Measurements from ENCODE around the gene ZNF600. TPM values are rescaled to one million over a fixed set of nuclear protein-coding genes. Genes with fewer than 3 reads are reported as not detected.
"Not testable (repeated sequence)": the region's sequence is repeated elsewhere in the genome, so short reads cannot be mapped to it uniquely, and the experiment has no call there.

The ZNF600 gene
- total RNA-seq, 1 experiment from 2014 or later = 35.3 TPM

DNA sequence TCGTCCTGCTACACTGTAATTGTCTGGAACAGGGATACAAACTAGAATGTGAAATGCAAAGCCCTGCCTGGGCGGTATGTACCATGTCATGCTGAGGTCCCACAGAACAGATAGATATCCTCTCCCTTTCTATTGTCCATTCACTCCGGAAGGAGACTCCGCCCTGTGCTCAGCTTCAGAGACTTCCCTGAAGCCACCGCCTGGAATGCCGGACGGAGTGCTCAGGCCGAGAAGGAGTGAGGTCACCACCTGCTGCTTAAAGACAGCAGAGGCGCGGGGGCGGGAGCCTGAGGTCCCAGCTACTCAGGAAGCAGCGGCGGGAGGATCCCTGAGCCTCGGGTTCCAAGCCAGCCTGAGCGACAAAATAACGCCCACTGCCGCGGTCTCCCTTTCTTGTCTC is 50.9 kb downstream of the ZNF600 start:
- Histone ChIP-seq H2AFZ (ENCODE audit: low read length) (peak overlapping the region; percentile 89; the same call in 1 of the 2 replicates), H3K9me2 (replicated peaks; ENCODE audit: insufficient read depth, low read length) (no peaks in the 10 kb centered on the region), H3K4me2 (ENCODE audit: low read depth, low read length, poor library complexity, severe bottlenecking) (peak overlapping the region; percentile 98), H3K4me1 (ENCODE audit: low read length) (peaks cover 20% of the 10 kb centered on the region), H3K4me3 (ENCODE audit: low read length) (no peak overlapping the region), H3K9me3 (ENCODE audit: low read length) (no peaks in the 10 kb centered on the region; the same call in 1 of the 2 replicates), H3K36me3 (ENCODE audit: insufficient read depth, low read length) (peaks cover 21% of the 10 kb centered on the region), H3K27me3 (ENCODE audit: low read length) (no peaks in the 10 kb centered on the region), H3K9ac (ENCODE audit: low read length) (no peak overlapping the region; the same call in 1 of the 2 replicates), H3K79me2 (ENCODE audit: low read length) (peaks cover 40% of the 10 kb centered on the region), H3K27ac (ENCODE audit: low read length) (no peak overlapping the region), H4K20me1 (ENCODE audit: insufficient read depth, low read depth, low read length) (no peaks in the 10 kb centered on the region)
- DNase-seq = no peak

DNA sequence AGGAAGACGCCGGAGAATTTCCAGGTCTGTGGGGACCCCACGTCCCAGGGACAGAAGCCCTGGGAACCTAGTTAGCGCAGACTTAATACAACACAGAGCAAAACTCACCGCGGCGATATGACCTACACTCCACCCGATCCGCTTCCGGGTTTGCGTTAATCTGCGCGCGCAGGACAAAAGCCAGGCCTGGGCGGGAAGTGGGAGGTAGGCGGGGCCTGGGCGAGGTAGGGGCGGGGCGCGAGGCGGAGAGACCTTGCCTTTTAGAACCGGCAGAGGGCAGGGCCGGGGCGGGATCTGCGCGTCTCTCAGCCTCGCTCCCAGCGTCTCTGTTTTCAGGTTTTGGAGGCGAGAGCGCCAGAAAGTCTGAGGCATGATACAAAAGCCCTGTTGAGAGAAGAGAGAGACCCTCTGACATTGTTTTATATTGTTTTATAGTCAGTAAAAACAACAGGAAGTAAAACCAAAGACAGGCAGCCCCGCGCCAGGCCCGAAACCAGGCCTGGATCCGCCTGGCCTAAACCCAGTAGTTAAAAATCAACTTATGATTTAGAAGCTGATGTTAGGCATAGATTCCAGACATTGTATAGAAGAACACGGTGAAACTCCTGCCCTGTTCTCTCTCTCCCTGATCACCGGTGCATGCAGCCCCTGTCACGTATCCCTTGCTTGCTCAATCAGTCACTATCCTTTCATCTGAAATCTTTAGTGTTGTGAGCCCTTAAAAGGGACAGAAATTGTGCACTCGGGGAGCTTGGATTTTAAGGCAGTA is 51.5 kb downstream of the ZNF600 start, which contains the start of gene ZNF611:
Gene ZNF611, minus strand, starts transcription at position 152 of the 769 bp plus-strand sequence. CDS start 19,150 bp downstream, outside the sequence.
- Histone ChIP-seq H3K79me2 (ENCODE audit: low read length) (peaks cover 43% of the 10 kb centered on the region), H2AFZ (ENCODE audit: low read length) (peak within 1 kb of the TSS; percentile 89), H3K4me3 (ENCODE audit: low read length) (peak within 1 kb of the TSS; percentile 91), H3K4me2 (ENCODE audit: low read depth, low read length, poor library complexity, severe bottlenecking) (peak within 1 kb of the TSS; percentile 98), H4K20me1 (ENCODE audit: insufficient read depth, low read depth, low read length) (no peaks in the 10 kb centered on the region), H3K27me3 (ENCODE audit: low read length) (no peaks in the 10 kb centered on the region), H3K9me3 (ENCODE audit: low read length) (no peaks in the 10 kb centered on the region; the same call in 1 of the 2 replicates), H3K4me1 (ENCODE audit: low read length) (peaks cover 20% of the 10 kb centered on the region), H3K9me2 (replicated peaks; ENCODE audit: insufficient read depth, low read length) (no peaks in the 10 kb centered on the region), H3K27ac (ENCODE audit: low read length) (peak within 1 kb of the TSS; percentile 57), H3K36me3 (ENCODE audit: insufficient read depth, low read length) (peaks cover 27% of the 10 kb centered on the region), H3K9ac (ENCODE audit: low read length) (peak within 1 kb of the TSS; percentile 87)
- peak; percentile 100 for DNase-seq

DNA sequence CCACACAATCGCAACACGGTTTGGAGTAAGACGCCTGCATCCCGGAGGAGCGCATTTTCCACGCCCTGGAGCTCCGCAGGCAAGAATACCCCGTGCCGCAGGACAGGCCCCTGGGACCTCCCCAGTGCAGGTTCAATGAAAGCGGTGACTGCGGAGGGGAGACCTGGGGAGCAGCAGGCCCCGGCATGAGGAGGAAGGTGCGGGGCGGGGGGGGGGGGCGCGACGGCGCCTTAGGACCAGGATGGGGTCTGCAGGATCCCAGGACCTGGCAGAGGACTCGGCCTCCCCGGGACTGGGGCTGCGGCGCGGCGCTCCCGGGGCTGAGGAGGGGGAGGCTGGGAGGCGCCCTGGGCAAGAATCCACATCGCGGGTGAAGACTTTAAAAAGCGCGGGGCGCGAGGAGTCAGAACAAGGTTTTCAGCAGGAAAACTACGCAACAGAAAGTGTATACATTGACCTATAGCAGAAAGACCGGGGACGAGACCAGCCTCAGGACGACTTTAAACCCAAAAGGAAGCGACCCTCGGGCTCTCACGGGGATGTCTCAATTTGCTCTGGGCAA is 52.2 kb downstream of the ZNF600 start:
- Histone ChIP-seq H3K4me2 (ENCODE audit: low read depth, low read length, poor library complexity, severe bottlenecking) (peak overlapping the region; percentile 98), H3K36me3 (ENCODE audit: insufficient read depth, low read length) (peaks cover 32% of the 10 kb centered on the region), H3K27me3 (ENCODE audit: low read length) (no peaks in the 10 kb centered on the region), H3K4me1 (ENCODE audit: low read length) (peaks cover 20% of the 10 kb centered on the region), H3K4me3 (ENCODE audit: low read length) (peak overlapping the region; percentile 91), H3K9me2 (replicated peaks; ENCODE audit: insufficient read depth, low read length) (no peaks in the 10 kb centered on the region), H3K79me2 (ENCODE audit: low read length) (peaks cover 49% of the 10 kb centered on the region), H3K9ac (ENCODE audit: low read length) (peak overlapping the region; percentile 87), H2AFZ (ENCODE audit: low read length) (peak overlapping the region; percentile 87; the same call in 1 of the 2 replicates), H3K27ac (ENCODE audit: low read length) (peak overlapping the region; percentile 57), H4K20me1 (ENCODE audit: insufficient read depth, low read depth, low read length) (no peaks in the 10 kb centered on the region), H3K9me3 (ENCODE audit: low read length) (no peaks in the 10 kb centered on the region; the same call in 1 of the 2 replicates)
- DNase-seq = peak; percentile 70

DNA sequence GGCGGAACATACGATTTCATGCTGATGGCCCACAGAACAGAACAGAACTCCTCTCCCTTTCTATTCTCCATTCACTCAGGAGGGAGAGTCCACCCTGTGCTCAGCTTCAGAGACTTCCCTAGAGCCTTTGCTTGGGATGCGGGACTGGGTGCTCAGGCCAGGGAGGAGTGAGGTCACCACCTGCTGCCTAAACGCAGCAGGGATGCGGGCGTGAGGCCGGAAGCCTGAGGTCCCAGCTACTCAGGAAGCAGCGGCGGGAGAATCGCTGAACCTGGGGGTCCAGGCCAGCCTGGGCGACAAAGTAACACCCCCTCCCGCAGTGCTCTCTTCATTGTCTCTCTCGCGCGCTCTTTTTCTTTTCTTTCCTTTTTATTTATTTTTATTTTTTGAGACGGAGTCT is 60.5 kb downstream of the ZNF600 start:
- Histone ChIP-seq H3K36me3 (ENCODE audit: insufficient read depth, low read length) (peaks cover 92% of the 10 kb centered on the region), H3K9me3 (ENCODE audit: low read length) (peaks cover 19% of the 10 kb centered on the region), H3K79me2 (ENCODE audit: low read length) (peaks cover 57% of the 10 kb centered on the region)
- not testable (repeated sequence) for H3K4me3 ChIP-seq (ENCODE audit: low read length); H3K9me2 ChIP-seq (replicated peaks; ENCODE audit: insufficient read depth, low read length); H3K4me2 ChIP-seq (ENCODE audit: low read depth, low read length, poor library complexity, severe bottlenecking); DNase-seq; H3K27me3 ChIP-seq (ENCODE audit: low read length); H2AFZ ChIP-seq (ENCODE audit: low read length); H3K4me1 ChIP-seq (ENCODE audit: low read length); H3K9ac ChIP-seq (ENCODE audit: low read length); H4K20me1 ChIP-seq (ENCODE audit: insufficient read depth, low read depth, low read length); H3K27ac ChIP-seq (ENCODE audit: low read length)

- Histone ChIP-seq H3K9ac (ENCODE audit: low read length) (no peak overlapping the region), H3K36me3 (ENCODE audit: insufficient read depth, low read length) (peaks cover 92% of the 10 kb centered on the region), H3K9me3 (ENCODE audit: low read length) (peaks cover 21% of the 10 kb centered on the region), H3K4me2 (ENCODE audit: low read depth, low read length, poor library complexity, severe bottlenecking) (no peak overlapping the region), H3K4me3 (ENCODE audit: low read length) (no peak overlapping the region), H3K9me2 (replicated peaks; ENCODE audit: insufficient read depth, low read length) (no peaks in the 10 kb centered on the region), H3K4me1 (ENCODE audit: low read length) (no peaks in the 10 kb centered on the region), H3K27me3 (ENCODE audit: low read length) (no peaks in the 10 kb centered on the region), H2AFZ (ENCODE audit: low read length) (no peak overlapping the region), H3K27ac (ENCODE audit: low read length) (no peak overlapping the region), H3K79me2 (ENCODE audit: low read length) (peaks cover 51% of the 10 kb centered on the region), H4K20me1 (ENCODE audit: insufficient read depth, low read depth, low read length) (no peaks in the 10 kb centered on the region)
- no peak for DNase-seq
Measured at GRCh38 chr19:52725528-52725961, 61.0 kb downstream of the ZNF600 start.

DNA sequence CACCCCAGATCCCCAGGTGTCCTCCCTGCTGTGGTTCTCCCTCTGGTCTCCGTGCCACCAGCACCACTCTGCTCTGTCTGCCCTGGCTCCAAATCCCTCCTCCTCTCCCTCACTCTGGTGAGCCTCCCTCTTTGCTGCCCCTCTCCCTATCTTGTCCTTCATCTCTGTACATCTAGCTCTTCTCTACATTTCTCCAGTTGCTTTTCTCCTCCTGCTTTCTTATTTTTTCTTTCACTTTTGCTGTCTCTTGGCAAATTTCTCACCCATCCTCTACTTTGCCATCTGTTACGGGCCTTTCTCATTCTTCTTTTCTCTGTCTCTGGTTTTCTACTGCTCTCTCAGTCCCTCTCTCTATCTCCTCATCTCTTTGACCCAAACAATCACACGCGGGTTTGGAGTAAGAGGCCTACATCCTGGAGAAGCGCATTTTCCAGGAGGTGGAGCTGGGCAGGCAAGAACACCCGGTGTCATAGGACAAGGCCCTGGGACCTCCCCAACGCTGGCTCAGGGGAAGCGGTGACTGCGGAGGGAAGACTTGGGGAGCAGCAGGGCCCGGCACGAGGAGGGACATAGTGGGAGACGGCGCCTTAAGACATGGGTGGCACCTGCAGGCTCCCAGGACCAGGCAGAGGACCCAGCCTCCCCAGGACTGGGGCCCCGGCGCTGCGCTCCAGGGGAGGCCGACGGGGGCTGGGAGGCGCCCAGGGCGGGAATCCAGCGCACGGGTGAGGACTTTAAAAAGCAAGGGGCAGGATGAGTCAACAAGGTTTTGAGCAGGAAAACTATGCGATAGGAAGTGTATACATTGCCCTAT is 61.7 kb downstream of the ZNF600 start:
- no peak overlapping the region for H3K9ac ChIP-seq (ENCODE audit: low read length)
- no peaks in the 10 kb centered on the region for H3K9me2 ChIP-seq (replicated peaks; ENCODE audit: insufficient read depth, low read length)
- peaks cover 92% of the 10 kb centered on the region for H3K36me3 ChIP-seq (ENCODE audit: insufficient read depth, low read length)
- H3K27me3 ChIP-seq (ENCODE audit: low read length) = no peaks in the 10 kb centered on the region
- no peak overlapping the region for H2AFZ ChIP-seq (ENCODE audit: low read length)
- H4K20me1 ChIP-seq (ENCODE audit: insufficient read depth, low read depth, low read length) = no peaks in the 10 kb centered on the region
- no peak overlapping the region for H3K4me2 ChIP-seq (ENCODE audit: low read depth, low read length, poor library complexity, severe bottlenecking)
- H3K4me3 ChIP-seq (ENCODE audit: low read length) = no peak overlapping the region
- peaks cover 21% of the 10 kb centered on the region for H3K9me3 ChIP-seq (ENCODE audit: low read length)
- H3K79me2 ChIP-seq (ENCODE audit: low read length) = peaks cover 49% of the 10 kb centered on the region
- no peaks in the 10 kb centered on the region for H3K4me1 ChIP-seq (ENCODE audit: low read length)
- no peak for DNase-seq
- no peak overlapping the region for H3K27ac ChIP-seq (ENCODE audit: low read length)

- H3K9ac ChIP-seq (ENCODE audit: low read length); H3K4me1 ChIP-seq (ENCODE audit: low read length); H3K4me3 ChIP-seq (ENCODE audit: low read length); H3K9me2 ChIP-seq (replicated peaks; ENCODE audit: insufficient read depth, low read length); H2AFZ ChIP-seq (ENCODE audit: low read length); DNase-seq; H3K27me3 ChIP-seq (ENCODE audit: low read length); H4K20me1 ChIP-seq (ENCODE audit: insufficient read depth, low read depth, low read length); H3K4me2 ChIP-seq (ENCODE audit: low read depth, low read length, poor library complexity, severe bottlenecking); H3K27ac ChIP-seq (ENCODE audit: low read length): not testable (repeated sequence)
- Histone ChIP-seq H3K9me3 (ENCODE audit: low read length) (peaks cover 21% of the 10 kb centered on the region), H3K79me2 (ENCODE audit: low read length) (peaks cover 42% of the 10 kb centered on the region), H3K36me3 (ENCODE audit: insufficient read depth, low read length) (peaks cover 89% of the 10 kb centered on the region)
Measured at GRCh38 chr19:52723907-52724598, 62.5 kb downstream of the ZNF600 start.

All from Karpas-422 (cell line).